Common myeloid progenitor, CD34-positive (primary cell): ENCODE data around the gene CHADL.
A peak's percentile ranks its signal among the peaks of the same experiment; 100 is the strongest.

Experiments used
- CTCF ChIA-PET: fragments of 350-600 bp; sonication (Branson Sonifier 250); formaldehyde crosslinking; loops from one replicate; lab custom pipeline; 2021; ENCODE audit warnings: antibody characterized with exemption; lab: Charles Lee
- POLR2A ChIA-PET: fragments of 350-600 bp; sonication (Branson Sonifier 250); formaldehyde crosslinking; loops from one replicate; lab custom pipeline; 2021; ENCODE audit warnings: antibody characterized with exemption; lab: Charles Lee
- DNase-seq, 3 donors: peaks; one replicate each; pipeline versions ENCODE4 v3.0.0 to v3.0.0-alpha.2; 2013
- H3K27ac ChIP-seq, 2 experiments: 1 replicate in 1 of 2; 2 replicates in 1 of 2; pipeline ENCODE4 v1.7.0; 2013; ENCODE audit warnings: inconsistent platforms in 2 of 2, low read length in 2 of 2, mild to moderate bottlenecking in 2 of 2, low read depth in 1 of 2, moderate library complexity in 1 of 2; ENCODE audit not compliant: severe bottlenecking in 2 of 2, insufficient read depth in 1 of 2, poor library complexity in 1 of 2
- H3K27me3 ChIP-seq, 5 experiments: replicated peaks in 2 of 5; 1 replicate in 3 of 5; 2 replicates in 2 of 5; pipeline versions ENCODE4 v1.6.1 to v1.7.0; 2013; ENCODE audit warnings: low read length in 4 of 5, mild to moderate bottlenecking in 2 of 5, moderate library complexity in 2 of 5, inconsistent platforms in 1 of 5; ENCODE audit not compliant: insufficient read depth in 5 of 5, control insufficient read depth in 4 of 5
- H3K36me3 ChIP-seq, 4 experiments: 1 replicate in 2 of 4; 2 replicates in 2 of 4; pipeline versions ENCODE4 v1.6.1 to v1.7.0; 2013; ENCODE audit warnings: low read length in 3 of 4, control low read depth in 1 of 4, mild to moderate bottlenecking in 1 of 4; ENCODE audit not compliant: control insufficient read depth in 4 of 4, insufficient read depth in 4 of 4
- H3K4me1 ChIP-seq, 4 experiments: 1 replicate in 3 of 4; 2 replicates in 1 of 4; pipeline versions ENCODE4 v1.6.1 to v1.7.1; 2013; ENCODE audit warnings: low read length in 3 of 4, mild to moderate bottlenecking in 3 of 4, control low read depth in 1 of 4, inconsistent platforms in 1 of 4, moderate library complexity in 1 of 4; ENCODE audit not compliant: control insufficient read depth in 4 of 4, insufficient read depth in 4 of 4; ENCODE audit errors: control extremely low read depth in 1 of 4
- H3K4me3 ChIP-seq, 7 experiments: 1 replicate in 4 of 7; 2 replicates in 3 of 7; pipeline versions ENCODE4 v1.5.1 to v1.7.0; 2013; ENCODE audit warnings: mild to moderate bottlenecking in 7 of 7, low read length in 6 of 7, moderate library complexity in 6 of 7, inconsistent platforms in 2 of 7, low read depth in 2 of 7, control low read depth in 1 of 7; ENCODE audit not compliant: insufficient read depth in 4 of 7, control insufficient read depth in 1 of 7; ENCODE audit errors: extremely low read depth in 1 of 7
- H3K9me3 ChIP-seq, 5 experiments: 1 replicate in 4 of 5; 2 replicates in 1 of 5; pipeline versions ENCODE4 v1.6.1 to v1.7.1; 2013; ENCODE audit warnings: low read length in 4 of 5, mild to moderate bottlenecking in 2 of 5, inconsistent platforms in 1 of 5, low read depth in 1 of 5, moderate library complexity in 1 of 5; ENCODE audit not compliant: control insufficient read depth in 4 of 5, insufficient read depth in 2 of 5; ENCODE audit errors: control extremely low read depth in 1 of 5
- WGBS: methylation state at CpG from one replicate; pipeline ENCODE4 v1.1.5; 2013; ENCODE audit not compliant: insufficient coverage; 5-methylcytosine and 5-hydroxymethylcytosine counted together

Gene CHADL

DNA sequence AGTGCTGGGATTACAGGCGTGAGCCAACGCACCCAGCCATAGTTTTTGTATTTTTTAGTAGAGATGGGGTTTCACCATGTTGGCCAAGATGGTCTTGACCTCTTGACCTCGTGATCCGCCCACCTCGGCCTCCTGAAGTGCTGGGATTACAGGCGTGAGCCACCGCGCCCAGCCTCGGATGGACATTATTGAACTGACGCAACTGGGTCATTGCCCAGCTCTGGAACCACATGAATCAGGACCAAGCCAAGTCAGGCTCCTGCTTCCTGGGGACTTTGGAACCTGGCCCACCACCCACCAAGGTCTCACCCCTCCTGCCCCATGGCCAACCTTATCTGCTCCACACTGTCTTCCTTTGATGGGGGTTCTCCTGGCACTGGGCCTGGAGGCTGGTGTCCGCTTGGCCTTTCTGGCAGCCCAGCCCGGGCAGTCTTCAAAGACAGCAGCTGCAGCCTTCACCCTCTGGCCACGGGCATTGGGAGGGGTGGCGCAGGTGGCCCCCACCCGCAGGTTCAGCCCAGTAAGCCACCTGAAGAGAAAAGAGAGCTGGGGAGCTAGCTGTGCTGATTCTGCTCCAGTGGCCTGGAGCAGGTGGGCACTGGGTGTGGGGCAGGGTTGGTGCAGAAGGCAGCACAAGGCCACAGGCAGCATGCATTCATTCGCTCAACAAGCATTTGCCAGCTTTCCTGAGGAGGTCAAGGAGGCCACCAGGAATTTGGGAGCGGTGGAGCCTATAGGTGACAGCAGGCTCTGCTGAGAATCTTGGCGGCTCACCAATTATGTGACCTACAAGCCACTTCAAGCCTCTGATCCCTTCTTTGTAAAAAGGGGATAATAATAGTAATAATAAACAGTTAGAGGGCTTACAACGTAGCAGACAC is 5.7 kb downstream of the CHADL start:
- no peak for DNase-seq
- ChIA-PET CTCF (interaction anchor here (3.4 kb wide), 1 partner anchor 8 kb away, joined by 12 read pairs; no protein-coding TSS in a partner anchor), POLR2A (no interaction called here)

DNA sequence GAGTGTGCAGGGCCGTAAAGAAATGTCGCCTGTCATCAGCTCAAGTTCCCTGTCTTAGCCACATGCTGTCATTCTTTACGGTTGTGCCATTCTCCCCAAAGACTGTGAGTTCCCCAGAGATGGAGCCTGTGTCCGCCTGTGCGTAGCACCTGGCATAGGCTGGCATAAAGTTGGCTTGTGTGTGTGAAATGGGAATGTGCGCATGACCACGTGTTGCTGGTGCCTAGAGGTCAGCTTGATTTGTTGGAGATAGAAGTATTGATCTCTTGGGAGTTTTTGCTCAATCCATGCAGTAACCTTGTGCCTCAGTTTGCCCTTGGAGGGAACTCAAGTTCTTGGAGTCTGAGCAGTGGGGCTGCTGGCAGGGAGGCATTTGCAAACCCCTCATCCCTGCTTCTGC is 9.4 kb downstream of the CHADL start:
- ChIA-PET CTCF (interaction anchor here (1.1 to 1.2 kb wide), 2 partner anchors 13 to 22 kb away, joined by 3 to 4 read pairs; no protein-coding TSS in a partner anchor), POLR2A (no interaction called here)
- Histone ChIP-seq H3K4me1 (peaks cover 0 to 28% (median 11%) of the 10 kb centered on the region in 4 experiments), H3K4me3 (no peak overlapping the region), H3K36me3 (peaks cover 1 to 41% (median 18%) of the 10 kb centered on the region in 4 experiments), H3K9me3 (no peaks in the 10 kb centered on the region), H3K27me3 (no peaks in the 10 kb centered on the region), H3K27ac (no peak overlapping the region)
- 89% methylated on average over 2 of the region's 7 CpGs for WGBS
- DNase-seq, result no peak

More for the DNA sequence above, 5.7 kb downstream of the CHADL start:
- Histone ChIP-seq H3K9me3 (no peaks in the 10 kb centered on the region), H3K27ac (no peak overlapping the region), H3K4me1 (peaks cover 0 to 33% (median 22%) of the 10 kb centered on the region in 4 experiments), H3K36me3 (peaks cover 0 to 12% (median 4%) of the 10 kb centered on the region in 4 experiments), H3K4me3 (no peak overlapping the region), H3K27me3 (no peaks in the 10 kb centered on the region)
- 90% methylated on average over 14 of the region's 19 CpGs for WGBS

DNA sequence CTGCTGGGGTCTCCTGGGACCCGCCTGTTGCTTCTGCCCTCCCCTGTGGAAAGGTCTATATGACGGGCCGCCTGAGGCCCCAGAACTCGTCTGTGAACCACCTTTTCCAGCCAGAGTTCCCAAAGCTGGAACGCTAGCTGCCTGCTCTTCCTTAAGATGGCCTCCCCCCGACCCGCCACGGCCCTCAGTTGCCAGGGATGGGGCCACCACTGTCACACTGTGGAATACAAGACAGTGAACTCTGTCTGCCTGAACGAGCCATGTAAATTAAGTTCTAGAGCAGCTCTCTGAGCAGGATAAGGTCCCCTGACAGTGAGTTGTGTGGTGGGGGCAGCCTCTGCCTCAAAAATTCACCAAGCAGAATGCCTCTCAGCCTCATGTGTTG is 10.3 kb downstream of the CHADL start:
- Histone ChIP-seq H3K36me3 (peaks cover 5 to 48% (median 23%) of the 10 kb centered on the region in 4 experiments), H3K4me1 (peaks cover 0 to 28% (median 11%) of the 10 kb centered on the region in 4 experiments), H3K27ac (peak overlapping the region; percentile 59 to 77), H3K4me3 (peak overlapping the region in 1 of 7 experiments; percentile 42), H3K27me3 (no peaks in the 10 kb centered on the region), H3K9me3 (no peaks in the 10 kb centered on the region)
- CTCF ChIA-PET, result interaction anchor here (1.1 to 1.3 kb wide), 5 partner anchors 14 to 307 kb away, joined by 3 to 4 read pairs (median 3); no protein-coding TSS in a partner anchor
- no peak for DNase-seq
- POLR2A ChIA-PET, result interaction anchor here (0.7 kb wide), 1 partner anchor 25 kb away, joined by 5 read pairs; the partner anchor contains the start of gene L3MBTL2
- WGBS, result 76% methylated on average over 9 of the region's 9 CpGs

DNA sequence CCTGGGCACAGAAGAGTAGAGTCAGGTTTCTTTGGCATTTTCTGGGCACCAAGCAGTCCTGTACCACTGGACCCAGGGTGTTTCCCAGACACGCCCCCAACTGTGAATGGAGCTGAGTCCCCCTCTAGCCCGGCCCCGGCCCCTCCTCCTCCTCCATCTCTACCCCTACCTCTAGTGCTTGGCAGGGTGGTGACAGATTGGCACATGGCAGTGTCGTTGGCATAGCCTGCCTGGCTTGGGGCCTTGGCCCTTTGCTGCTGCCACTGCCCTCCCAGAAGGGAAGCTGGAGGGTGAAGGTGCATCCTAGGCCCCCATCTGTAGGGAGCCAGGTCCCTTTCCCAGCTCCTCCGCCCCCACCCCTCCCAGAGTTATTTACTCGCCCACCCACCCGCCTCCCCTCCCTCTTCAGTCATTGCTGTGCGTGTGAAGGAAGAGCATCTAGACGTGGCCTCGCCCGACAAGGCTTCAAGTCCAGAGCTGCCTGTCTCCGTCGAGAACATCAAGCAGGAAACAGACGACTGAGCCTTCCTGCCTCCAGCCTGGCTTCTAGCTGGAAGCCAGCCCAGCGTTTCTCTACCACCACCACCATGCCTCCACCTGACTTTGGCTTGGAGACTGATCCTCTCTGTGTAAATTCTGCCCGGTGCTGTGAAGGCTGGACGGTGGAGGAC is 10.9 kb downstream of the CHADL start:
- ChIA-PET CTCF (interaction anchor here (1.0 to 1.3 kb wide), 5 partner anchors 7 to 307 kb away, joined by 3 to 4 read pairs (median 3); no protein-coding TSS in a partner anchor), POLR2A (interaction anchor here (0.7 kb wide), 1 partner anchor 25 kb away, joined by 5 read pairs; the partner anchor contains the start of gene L3MBTL2)
- H3K27ac ChIP-seq, result peak overlapping the region; percentile 59 to 77
- DNase-seq, result peak; percentile 74 to 96 (median 93)
- peaks cover 0 to 24% (median 9%) of the 10 kb centered on the region in 4 experiments for H3K4me1 ChIP-seq
- WGBS, result 4% methylated on average over 9 of the region's 17 CpGs
- H3K27me3 ChIP-seq, result no peaks in the 10 kb centered on the region
- peak overlapping the region in 1 of 7 experiments; percentile 42 for H3K4me3 ChIP-seq
- no peaks in the 10 kb centered on the region for H3K9me3 ChIP-seq
- H3K36me3 ChIP-seq, result peaks cover 8 to 53% (median 27%) of the 10 kb centered on the region in 4 experiments

DNA sequence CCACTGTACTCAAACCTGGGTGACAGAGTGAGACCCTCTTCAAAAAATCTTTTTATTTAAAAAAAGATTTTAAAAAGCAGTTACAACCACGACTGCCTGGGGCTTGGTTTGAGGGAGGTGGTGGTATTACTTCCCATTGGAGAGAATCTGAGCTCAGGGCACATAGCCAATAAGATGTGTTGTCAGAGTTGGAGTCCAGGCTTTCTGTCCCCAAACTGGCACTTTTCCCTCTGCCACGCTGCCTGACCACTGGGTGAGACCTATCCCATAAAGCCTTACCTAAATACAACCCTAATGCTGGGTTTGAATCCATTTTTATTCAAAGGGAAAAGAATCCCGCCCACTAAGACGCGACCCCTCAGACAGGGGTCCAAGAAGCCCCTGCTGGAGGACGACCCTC is 11.5 kb downstream of the CHADL start:
- H3K36me3 ChIP-seq, result peaks cover 8 to 59% (median 30%) of the 10 kb centered on the region in 4 experiments
- CTCF ChIA-PET, result interaction anchor here (1.0 to 1.4 kb wide), 2 partner anchors 8 to 10 kb away, joined by 3 to 4 read pairs; no protein-coding TSS in a partner anchor
- POLR2A ChIA-PET, result no interaction called here
- no peaks in the 10 kb centered on the region for H3K9me3 ChIP-seq
- H3K27me3 ChIP-seq, result no peaks in the 10 kb centered on the region
- H3K27ac ChIP-seq, result peak overlapping the region; percentile 59 to 77
- H3K4me1 ChIP-seq, result peaks cover 0 to 24% (median 9%) of the 10 kb centered on the region in 4 experiments
- 93% methylated on average over 5 of the region's 6 CpGs for WGBS
- H3K4me3 ChIP-seq, result no peak overlapping the region
- DNase-seq, result no peak

GRCh38 chr22:41226723-41227655 is 13.7 kb downstream of the CHADL start:
- Histone ChIP-seq H3K36me3 (peaks cover 12 to 77% (median 49%) of the 10 kb centered on the region in 4 experiments), H3K4me1 (peaks cover 0 to 24% (median 9%) of the 10 kb centered on the region in 4 experiments), H3K27ac (peak overlapping the region in 1 of 2 experiments; percentile 25), H3K9me3 (no peaks in the 10 kb centered on the region), H3K27me3 (no peaks in the 10 kb centered on the region), H3K4me3 (no peak overlapping the region)
- POLR2A ChIA-PET, result interaction anchor here (0.5 kb wide), 1 partner anchor 320 kb away, joined by 3 read pairs; no protein-coding TSS in a partner anchor
- CTCF ChIA-PET, result interaction anchor here (1.0 to 1.7 kb wide), 3 partner anchors 10 to 28 kb away, joined by 3 to 12 read pairs (median 4); no protein-coding TSS in a partner anchor
- no peak for DNase-seq
- WGBS, result 95% methylated on average over 18 of the region's 26 CpGs
